IMR-90 (cell line): ENCODE measurements around the gene KCNIP1. TPM values are rescaled to one million over a fixed set of nuclear protein-coding genes. Genes with fewer than 3 reads are reported as not detected.

ENCODE experiments used
- ATAC-seq: fragments of 200-7000 bp; cut with Tn5 transposase; 2 replicates; pipeline ENCODE4 v1.9.1; 2020; ENCODE audit warnings: low read depth, mild to moderate bottlenecking, moderate library complexity
- BruUV-seq: library from RNA; stranded (reverse); fragments of 400-500 nt; replicated peaks from 2 replicates; lab custom pipeline; 2021; lab: Mats Ljungman, UMichigan
- CTCF ChIA-PET: fragments of 300-600 bp; formaldehyde crosslinking; extraction: SDS; loops from one replicate; lab custom pipeline; 2021; ENCODE audit warnings: antibody characterized with exemption; lab: Yijun Ruan, JAX
- POLR2A ChIA-PET: fragments of 300-600 bp; sonication (Branson Sonifier 250); formaldehyde crosslinking; loops from one replicate; lab custom pipeline; 2022; ENCODE audit warnings: antibody characterized with exemption; ENCODE audit not compliant: unreplicated experiment; lab: Charles Lee
- DNase-seq: peaks from one replicate; pipeline ENCODE4 v3.0.0; 2013
- H2AFZ ChIP-seq: replicated peaks from 2 replicates; pipeline ENCODE3; 2013; ENCODE audit warnings: low read length, mild to moderate bottlenecking; ENCODE audit not compliant: poor library complexity
- H2AK5ac ChIP-seq: 2 replicates; pipeline ENCODE4 v1.6.1; 2013; ENCODE audit warnings: low read depth, low read length, inconsistent platforms
- H2AK9ac ChIP-seq: replicated peaks from 2 replicates; pipeline ENCODE3; 2013; ENCODE audit warnings: mild to moderate bottlenecking, low read depth, low read length, moderate library complexity; ENCODE audit not compliant: poor library complexity
- H2BK120ac ChIP-seq: 2 replicates; pipeline ENCODE4 v1.6.1; 2013; ENCODE audit warnings: low read depth, low read length, inconsistent platforms
- H2BK15ac ChIP-seq: 3 replicates; pipeline ENCODE4 v1.6.1; 2013; ENCODE audit warnings: low read depth, low read length, inconsistent platforms
- H2BK20ac ChIP-seq: 2 replicates; pipeline ENCODE4 v1.6.1; 2013; ENCODE audit warnings: low read depth, mild to moderate bottlenecking, inconsistent platforms, low read length, moderate library complexity
- H2BK5ac ChIP-seq: 2 replicates; pipeline ENCODE4 v1.6.1; 2013; ENCODE audit warnings: mild to moderate bottlenecking, low read depth, low read length, inconsistent platforms; ENCODE audit not compliant: poor library complexity, severe bottlenecking
- H3K14ac ChIP-seq: replicated peaks from 2 replicates; pipeline ENCODE4 v1.6.1; 2013; ENCODE audit warnings: low read depth, low read length, inconsistent platforms
- H3K18ac ChIP-seq: 2 replicates; pipeline ENCODE4 v1.6.1; 2013; ENCODE audit warnings: low read depth, low read length, control low read depth
- H3K23ac ChIP-seq: 2 replicates; pipeline ENCODE4 v1.6.1; 2013; ENCODE audit warnings: low read depth, low read length, inconsistent platforms
- H3K27ac ChIP-seq: 2 replicates; pipeline ENCODE4 v1.5.1; 2013; ENCODE audit warnings: mild to moderate bottlenecking, control low read depth, low read length; ENCODE audit not compliant: insufficient read depth
- H3K27me3 ChIP-seq: 2 replicates; pipeline ENCODE4 v1.6.1; 2013; ENCODE audit warnings: low read length; ENCODE audit not compliant: control insufficient read depth, insufficient read depth
- H3K36me3 ChIP-seq: 2 replicates; pipeline ENCODE4 v1.6.1; 2013; ENCODE audit warnings: low read length, mixed read lengths; ENCODE audit not compliant: control insufficient read depth, insufficient read depth
- H3K4ac ChIP-seq: 2 replicates; pipeline ENCODE4 v1.6.1; 2013; ENCODE audit warnings: low read depth, low read length, inconsistent platforms
- H3K4me1 ChIP-seq: 2 replicates; pipeline ENCODE4 v1.6.1; 2013; ENCODE audit warnings: low read length, mixed read lengths; ENCODE audit not compliant: control insufficient read depth, insufficient read depth
- H3K4me2 ChIP-seq: 2 replicates; pipeline ENCODE4 v1.6.1; 2013; ENCODE audit warnings: low read depth, mild to moderate bottlenecking, control low read depth, low read length, moderate library complexity
- H3K4me3 ChIP-seq: 2 replicates; pipeline ENCODE4 v1.5.1; 2013; ENCODE audit warnings: low read depth, mild to moderate bottlenecking, control low read depth, low read length, moderate library complexity; ENCODE audit not compliant: insufficient read depth
- H3K56ac ChIP-seq: 2 replicates; pipeline ENCODE4 v1.6.1; 2013; ENCODE audit warnings: low read length, inconsistent platforms; ENCODE audit not compliant: insufficient read depth; ENCODE audit errors: extremely low read depth
- H3K79me1 ChIP-seq, 2 experiments: 2 replicates each; pipeline ENCODE4 v1.6.1; 2013; ENCODE audit warnings: low read length in 2 of 2, inconsistent platforms in 1 of 2, low read depth in 1 of 2
- H3K9ac ChIP-seq: 2 replicates; pipeline ENCODE4 v1.6.1; 2013; ENCODE audit warnings: low read depth, low read length, control low read depth
- H3K9me1 ChIP-seq: 2 replicates; pipeline ENCODE4 v1.6.1; 2013; ENCODE audit warnings: low read length, inconsistent platforms; ENCODE audit not compliant: insufficient read depth
- H3K9me3 ChIP-seq: 2 replicates; pipeline ENCODE4 v1.6.1; 2013; ENCODE audit warnings: low read length; ENCODE audit not compliant: control insufficient read depth, insufficient read depth
- H4K20me1 ChIP-seq: 2 replicates; pipeline ENCODE4 v1.6.1; 2013; ENCODE audit warnings: low read length, inconsistent platforms; ENCODE audit not compliant: insufficient read depth
- H4K5ac ChIP-seq: 2 replicates; pipeline ENCODE4 v1.6.1; 2013; ENCODE audit warnings: mild to moderate bottlenecking, low read depth, low read length, control low read depth
- H4K8ac ChIP-seq, 2 experiments: 2 replicates each; pipeline ENCODE4 v1.6.1; 2013; ENCODE audit warnings: low read depth in 2 of 2, low read length in 2 of 2, control low read depth in 1 of 2, inconsistent platforms in 1 of 2
- H4K91ac ChIP-seq: 2 replicates; pipeline ENCODE4 v1.6.1; 2013; ENCODE audit warnings: low read depth, low read length, inconsistent platforms; ENCODE audit not compliant: insufficient read depth
- CHD1 ChIP-seq: IDR thresholded peaks from 2 replicates; pipeline ENCODE4 v1.6.1; 2012; ENCODE audit warnings: low read depth, low read length, improper control_type of control experiment
- FOS ChIP-seq: fragments of 150-350 bp; IDR thresholded peaks from 2 replicates; pipeline ENCODE4 v1.6.1; 2016; ENCODE audit warnings: low read depth, low read length
- MXI1 ChIP-seq: IDR thresholded peaks from 2 replicates; pipeline ENCODE4 v1.6.1; 2012; ENCODE audit warnings: low read depth, mild to moderate bottlenecking, low read length, moderate library complexity, borderline replicate concordance
- POLR2A ChIP-seq: IDR thresholded peaks from 2 replicates; pipeline ENCODE4 v1.6.1; 2012; ENCODE audit warnings: mild to moderate bottlenecking, low read depth, low read length
- WGBS, 2 experiments: methylation state at CpG; one replicate each; pipeline versions ENCODE4 v1.1.5 to v1.1.7; 2013; ENCODE audit warnings: missing lambda C conversion rate in 2 of 2; ENCODE audit not compliant: insufficient read length in 1 of 2; ENCODE audit errors: extremely low coverage in 2 of 2; 5-methylcytosine and 5-hydroxymethylcytosine counted together
- dilution Hi-C: fragments of 300-500 bp; cut with HindIII; formaldehyde crosslinking; loops from one replicate; pipeline ENCODE4 v1.14.3; 2018; ENCODE audit warnings: low sequenced_read_pairs; ENCODE audit not compliant: unreplicated experiment
- in situ Hi-C: fragments of 300-500 bp; cut with MboI; formaldehyde crosslinking; loops from 3 replicates; pipeline ENCODE4 v1.14.3; 2019; ENCODE audit warnings: low sequenced_read_pairs, inconsistent platforms, mixed read lengths
- intact Hi-C: fragments of 100-400 bp; cut with micrococcal nuclease; formaldehyde crosslinking; loops from 2 replicates; pipeline ENCODE4 v1.10.0; 2022
- polyA plus RNA-seq, 3 experiments: library from polyadenylated mRNA; depleted of rRNA; stranded (reverse); fragments of >200 nt; gene quantifications; 2 replicates each; pipeline ENCODE4 v1.2.3, GENCODE V29; 2012; ENCODE audit warnings: low replicate concordance in 1 of 3
- total RNA-seq: library from RNA; depleted of rRNA; stranded (reverse); fragments of >200 nt; gene quantifications from 2 replicates; pipeline ENCODE4 v1.2.3, GENCODE V29; 2012

Gene KCNIP1
- total and polyA plus RNA-seq, 2 of the 4 experiments (the other 2 are of a cell fraction), result not detected

DNA sequence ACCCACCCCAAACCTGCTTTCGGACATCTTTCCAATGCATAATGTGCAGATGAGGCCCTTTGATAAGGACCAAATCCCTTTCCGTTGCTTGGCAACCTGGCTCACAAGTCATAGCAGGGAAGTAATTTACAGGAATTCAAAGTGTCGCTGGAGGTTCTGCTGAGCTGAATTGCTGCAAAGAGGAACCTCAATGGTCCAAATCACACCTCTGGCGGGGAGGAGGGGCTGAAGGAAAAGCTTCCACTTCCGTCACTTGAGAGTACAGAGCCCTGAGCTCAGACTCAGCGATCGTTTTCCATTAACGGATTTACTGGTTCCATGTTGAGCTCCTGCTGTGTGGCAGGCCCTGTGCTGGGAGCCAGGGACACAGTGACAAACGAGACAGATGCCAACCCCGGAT lies 99.3 kb downstream of the KCNIP1 start:
- H2BK5ac ChIP-seq, result no peak overlapping the region
- H2BK20ac ChIP-seq, result no peak overlapping the region
- no peak overlapping the region for H2BK15ac ChIP-seq
- WGBS, 2 experiments, result 28% methylated on average over 4 of the region's 10 CpGs; no CpG with 5 or more reads in 1 of the 2 experiments
- dilution Hi-C loops, result no loop called here
- no TSS peak for BruUV-seq
- no peak overlapping the region for H2AK5ac ChIP-seq
- H4K8ac ChIP-seq, result no peak overlapping the region
- H2AK9ac ChIP-seq, result no peak overlapping the region
- no peak overlapping the region for H2AFZ ChIP-seq
- H3K4me3 ChIP-seq, result no peak overlapping the region
- H4K91ac ChIP-seq, result no peak overlapping the region
- H3K4ac ChIP-seq, result no peak overlapping the region
- peaks cover 4% of the 10 kb centered on the region for H3K27me3 ChIP-seq
- H3K9me3 ChIP-seq, result no peaks in the 10 kb centered on the region
- H3K4me2 ChIP-seq, result no peak overlapping the region
- H3K9ac ChIP-seq, result no peak overlapping the region
- no peak overlapping the region for H3K27ac ChIP-seq
- H4K20me1 ChIP-seq, result no peaks in the 10 kb centered on the region
- H3K36me3 ChIP-seq, result no peaks in the 10 kb centered on the region
- no peak for TF ChIP-seq CHD1
- no peak for TF ChIP-seq MXI1
- no peak for TF ChIP-seq FOS
- TF ChIP-seq POLR2A, result no peak
- H3K23ac ChIP-seq, result no peak overlapping the region
- ChIA-PET CTCF (no interaction called here), POLR2A (no interaction called here)
- DNase-seq (no peak), ATAC-seq (no peak)
- no peaks in the 10 kb centered on the region for H3K4me1 ChIP-seq
- in situ Hi-C loops, result no loop called here
- no peaks in the 10 kb centered on the region for H3K79me1 ChIP-seq
- H3K18ac ChIP-seq, result no peak overlapping the region
- no peak overlapping the region for H3K14ac ChIP-seq
- no peaks in the 10 kb centered on the region for H3K9me1 ChIP-seq
- intact Hi-C loops, result no loop called here
- no peak overlapping the region for H4K5ac ChIP-seq
- no peak overlapping the region for H2BK120ac ChIP-seq
- no peak overlapping the region for H3K56ac ChIP-seq
